NCI-H748 (cell line): ENCODE measurements around the gene DNASE1.
"Not testable (repeated sequence)": the region's sequence is repeated elsewhere in the genome, so short reads cannot be mapped to it uniquely, and the experiment has no call there.

Experiments used
- DNase-seq: peaks from one replicate; lab custom pipeline; 2025; ENCODE audit not compliant: unreplicated experiment; lab: John Stamatoyannopoulos, UW

Gene DNASE1

GRCh38 chr16:3640632-3641501, 13.6 kb upstream of the DNASE1 start:
- DNase-seq = no peak

- no peak for DNase-seq
Observed at GRCh38 chr16:3641801-3642396, 12.6 kb upstream of the DNASE1 start.

- DNase-seq = no peak
Observed at GRCh38 chr16:3642397-3643094, 11.9 kb upstream of the DNASE1 start.

GRCh38 chr16:3643095-3643730, 11.3 kb upstream of the DNASE1 start:
- no peak for DNase-seq

GRCh38 chr16:3645108-3645503, 9.4 kb upstream of the DNASE1 start:
- no peak for DNase-seq

GRCh38 chr16:3645504-3646347, 8.8 kb upstream of the DNASE1 start:
- DNase-seq = peak; percentile 23

GRCh38 chr16:3646348-3646920, 8.1 kb upstream of the DNASE1 start:
- DNase-seq = peak; percentile 74

- DNase-seq = no peak
Observed at GRCh38 chr16:3650631-3651265, 3.7 kb upstream of the DNASE1 start.

GRCh38 chr16:3651461-3652372, 2.8 kb upstream of the DNASE1 start:
- no peak for DNase-seq

- peak; percentile 2 for DNase-seq
Observed at GRCh38 chr16:3652373-3653195, 1.9 kb upstream of the DNASE1 start.

- no peak for DNase-seq
Observed at GRCh38 chr16:3655030-3655395, 522 bp downstream of the DNASE1 start.

- no peak for DNase-seq
Observed at GRCh38 chr16:3655396-3656159, 1.1 kb downstream of the DNASE1 start.

GRCh38 chr16:3656160-3656490, 1.6 kb downstream of the DNASE1 start:
- DNase-seq = not testable (repeated sequence)

- DNase-seq = no peak
Observed at GRCh38 chr16:3656491-3657468, 2.3 kb downstream of the DNASE1 start.

GRCh38 chr16:3659251-3659650, 4.8 kb downstream of the DNASE1 start:
- no peak for DNase-seq

GRCh38 chr16:3661311-3661710, 6.8 kb downstream of the DNASE1 start:
- DNase-seq = no peak
